H54 (cell line): ENCODE measurements around the gene LYRM7.
"Not testable (repeated sequence)": the region's sequence is repeated elsewhere in the genome, so short reads cannot be mapped to it uniquely, and the experiment has no call there.

ENCODE experiments used
- DNase-seq: peaks from one replicate; pipeline ENCODE4 v3.0.0; 2011; ENCODE audit warnings: low spot score, mixed read lengths; ENCODE audit not compliant: insufficient read length
- FAIRE-seq: peaks from 3 replicates; lab custom pipeline; 2011; peaks lifted over from hg19 to GRCh38; lab: Jason Lieb, UNC
- POLR2A ChIP-seq: IDR thresholded peaks from 2 replicates; pipeline ENCODE4 v1.6.1; 2011; ENCODE audit warnings: low read depth, mild to moderate bottlenecking, low read length

The LYRM7 gene

GRCh38 chr5:131164191-131165118, 6.3 kb upstream of the LYRM7 start:
- DNase-seq (peak; percentile 48), FAIRE-seq (no peak)
- TF ChIP-seq POLR2A = no peak

- TF ChIP-seq POLR2A = peak; percentile 86
- DNase-seq (peak; percentile 93), FAIRE-seq (peak; percentile 86)
These were observed 5.5 kb upstream of the LYRM7 start, which contains the start of gene HINT1 for GRCh38 chr5:131165119-131165727. Gene HINT1 (minus strand): TSS chr5:131165256. CDS start chr5:131165205, 51 bp downstream.

- no peak for FAIRE-seq
These were observed 3.1 kb upstream of the LYRM7 start for GRCh38 chr5:131167615-131168014.

GRCh38 chr5:131169810-131170539, 769 bp upstream of the LYRM7 start:
- no peak for DNase-seq
- FAIRE-seq = no peak

More at GRCh38 chr5:131167615-131168014, 3.1 kb upstream of the LYRM7 start:
- no peak for TF ChIP-seq POLR2A
- DNase-seq = no peak

GRCh38 chr5:131171276-131171810, 599 bp downstream of the LYRM7 start:
- FAIRE-seq = no peak
- no peak for DNase-seq
- TF ChIP-seq POLR2A = no peak

More at GRCh38 chr5:131169810-131170539, 769 bp upstream of the LYRM7 start:
- TF ChIP-seq POLR2A = no peak

GRCh38 chr5:131180407-131180806, 9.7 kb downstream of the LYRM7 start:
- FAIRE-seq (no peak), DNase-seq (no peak)
- TF ChIP-seq POLR2A = no peak

- no peak for FAIRE-seq
- no peak for TF ChIP-seq POLR2A
- DNase-seq = no peak
These were observed 12.1 kb downstream of the LYRM7 start for GRCh38 chr5:131182839-131183238.

- DNase-seq (no peak), FAIRE-seq (no peak)
- no peak for TF ChIP-seq POLR2A
These were observed 14.9 kb downstream of the LYRM7 start for GRCh38 chr5:131185523-131186104.

GRCh38 chr5:131186561-131187256, 16.0 kb downstream of the LYRM7 start:
- no peak for FAIRE-seq
- TF ChIP-seq POLR2A = no peak
- no peak for DNase-seq

GRCh38 chr5:131193106-131193505, 22.4 kb downstream of the LYRM7 start:
- DNase-seq = no peak
- peak; percentile 58 for FAIRE-seq
- TF ChIP-seq POLR2A = no peak

GRCh38 chr5:131193897-131194296, 23.2 kb downstream of the LYRM7 start:
- not testable (repeated sequence) for FAIRE-seq, DNase-seq

GRCh38 chr5:131194725-131195124, 24.0 kb downstream of the LYRM7 start:
- DNase-seq (no peak), FAIRE-seq (no peak)
- no peak for TF ChIP-seq POLR2A

GRCh38 chr5:131195696-131196095, 25.0 kb downstream of the LYRM7 start:
- FAIRE-seq (no peak), DNase-seq (no peak)
- TF ChIP-seq POLR2A = no peak
